ENCODE measurements around the gene GUSB.

DNA sequence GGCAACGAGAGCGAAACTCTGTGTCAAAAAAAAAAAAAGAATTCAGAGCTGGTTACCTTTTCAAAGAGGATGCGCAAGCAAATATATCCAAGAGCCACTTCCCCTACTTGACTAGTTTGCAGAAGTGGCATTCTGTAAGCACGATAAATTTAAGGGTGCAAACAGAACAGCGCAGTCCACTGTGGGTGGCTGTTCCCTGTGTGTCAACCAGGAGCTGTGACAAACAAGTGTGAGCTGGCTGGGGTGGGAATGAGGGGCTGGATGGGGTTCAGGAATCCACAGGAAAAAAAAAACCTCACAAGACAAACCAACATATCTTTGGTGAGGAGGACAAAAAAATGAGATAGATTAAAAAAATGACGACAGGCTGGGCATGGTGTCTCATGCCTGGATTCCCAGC lies 15.9 kb downstream of the GUSB start:
- TF ChIP-seq, protein P1, sequence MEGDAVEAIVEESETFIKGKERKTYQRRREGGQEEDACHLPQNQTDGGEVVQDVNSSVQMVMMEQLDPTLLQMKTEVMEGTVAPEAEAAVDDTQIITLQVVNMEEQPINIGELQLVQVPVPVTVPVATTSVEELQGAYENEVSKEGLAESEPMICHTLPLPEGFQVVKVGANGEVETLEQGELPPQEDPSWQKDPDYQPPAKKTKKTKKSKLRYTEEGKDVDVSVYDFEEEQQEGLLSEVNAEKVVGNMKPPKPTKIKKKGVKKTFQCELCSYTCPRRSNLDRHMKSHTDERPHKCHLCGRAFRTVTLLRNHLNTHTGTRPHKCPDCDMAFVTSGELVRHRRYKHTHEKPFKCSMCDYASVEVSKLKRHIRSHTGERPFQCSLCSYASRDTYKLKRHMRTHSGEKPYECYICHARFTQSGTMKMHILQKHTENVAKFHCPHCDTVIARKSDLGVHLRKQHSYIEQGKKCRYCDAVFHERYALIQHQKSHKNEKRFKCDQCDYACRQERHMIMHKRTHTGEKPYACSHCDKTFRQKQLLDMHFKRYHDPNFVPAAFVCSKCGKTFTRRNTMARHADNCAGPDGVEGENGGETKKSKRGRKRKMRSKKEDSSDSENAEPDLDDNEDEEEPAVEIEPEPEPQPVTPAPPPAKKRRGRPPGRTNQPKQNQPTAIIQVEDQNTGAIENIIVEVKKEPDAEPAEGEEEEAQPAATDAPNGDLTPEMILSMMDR (conservative IDR thresholded peaks at IDR 0.05 in 1 of 2, IDR thresholded peaks at IDR 0.05 in 1 of 2; ENCODE audit: extremely low read depth in 1 of 2, insufficient read depth in 1 of 2, low read depth in 1 of 2, low read length in 2 of 2): no peak
- no peak for TF ChIP-seq EZH2 (IDR thresholded peaks at IDR 0.05; ENCODE audit: borderline replicate concordance, low read length)
